GM23338 (cell line): ENCODE results near the gene ERC2.

Source experiments
- CTCF ChIP-seq, 2 experiments: fragments of 200-600 bp in 1 of 2; sonication (generic) in 1 of 2; conservative IDR thresholded peaks; 2 replicates each; pipeline versions ENCODE4 v1.5.1 to v1.6.1; 2016 to 2017; ENCODE audit warnings: antibody characterized with exemption in 2 of 2, low read depth in 2 of 2, mild to moderate bottlenecking in 2 of 2, moderate library complexity in 1 of 2
- EZH2 ChIP-seq: fragments of 200-600 bp; sonication (generic); IDR thresholded peaks from one replicate; pipeline ENCODE4 v1.8.0; 2017; ENCODE audit warnings: antibody characterized with exemption, mild to moderate bottlenecking, low read depth; ENCODE audit not compliant: unreplicated experiment
- JUNB ChIP-seq: IDR thresholded peaks from one replicate; pipeline ENCODE4 v1.6.1; 2016; ENCODE audit warnings: antibody characterized with exemption; ENCODE audit not compliant: unreplicated experiment
- REST ChIP-seq: IDR thresholded peaks from one replicate; pipeline ENCODE4 v1.6.1; 2018; ENCODE audit warnings: antibody characterized with exemption; ENCODE audit not compliant: unreplicated experiment
- ZNF114 ChIP-seq: fragments of 250-450 bp; sonication (Bioruptor Pico); IDR thresholded peaks from 2 replicates; pipeline ENCODE4 v1.5.0; 2020; ENCODE audit warnings: mild to moderate bottlenecking, moderate library complexity
- TF ChIP-seq, protein P1 (sequence below): fragments of 250-450 bp; sonication (Bioruptor Pico); IDR thresholded peaks from 2 replicates; pipeline ENCODE4 v1.5.0; 2020; ENCODE audit warnings: mild to moderate bottlenecking, moderate library complexity
- TF ChIP-seq, protein P2 (sequence below): IDR thresholded peaks from 2 replicates; pipeline ENCODE4 v1.6.1; 2016; ENCODE audit warnings: antibody characterized with exemption

DNA sequence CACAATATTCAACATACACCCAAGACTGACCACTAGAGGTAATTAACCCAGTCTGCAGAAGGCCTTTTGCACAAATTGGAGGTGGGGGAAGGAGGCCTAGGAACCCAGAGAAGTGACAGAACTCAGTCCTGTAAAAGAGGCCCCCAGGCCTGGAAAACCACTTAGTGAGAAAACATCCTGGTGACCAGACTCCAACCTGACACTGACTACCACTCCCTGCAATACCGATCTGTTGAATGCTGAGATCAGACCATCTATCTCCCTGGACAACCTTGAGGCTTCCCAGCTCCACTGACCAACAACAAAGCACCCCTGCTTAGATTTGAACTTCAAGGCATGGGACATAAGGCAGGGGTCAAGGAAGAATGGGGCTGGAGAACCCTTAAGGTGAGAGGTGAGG, 719.2 kb downstream of the ERC2 start:
- TF ChIP-seq EZH2 = no peak
- no peak for TF ChIP-seq CTCF (conservative IDR thresholded peaks at IDR 0.05; ENCODE audit: low read depth in 2 of 2)
- TF ChIP-seq, protein P1, sequence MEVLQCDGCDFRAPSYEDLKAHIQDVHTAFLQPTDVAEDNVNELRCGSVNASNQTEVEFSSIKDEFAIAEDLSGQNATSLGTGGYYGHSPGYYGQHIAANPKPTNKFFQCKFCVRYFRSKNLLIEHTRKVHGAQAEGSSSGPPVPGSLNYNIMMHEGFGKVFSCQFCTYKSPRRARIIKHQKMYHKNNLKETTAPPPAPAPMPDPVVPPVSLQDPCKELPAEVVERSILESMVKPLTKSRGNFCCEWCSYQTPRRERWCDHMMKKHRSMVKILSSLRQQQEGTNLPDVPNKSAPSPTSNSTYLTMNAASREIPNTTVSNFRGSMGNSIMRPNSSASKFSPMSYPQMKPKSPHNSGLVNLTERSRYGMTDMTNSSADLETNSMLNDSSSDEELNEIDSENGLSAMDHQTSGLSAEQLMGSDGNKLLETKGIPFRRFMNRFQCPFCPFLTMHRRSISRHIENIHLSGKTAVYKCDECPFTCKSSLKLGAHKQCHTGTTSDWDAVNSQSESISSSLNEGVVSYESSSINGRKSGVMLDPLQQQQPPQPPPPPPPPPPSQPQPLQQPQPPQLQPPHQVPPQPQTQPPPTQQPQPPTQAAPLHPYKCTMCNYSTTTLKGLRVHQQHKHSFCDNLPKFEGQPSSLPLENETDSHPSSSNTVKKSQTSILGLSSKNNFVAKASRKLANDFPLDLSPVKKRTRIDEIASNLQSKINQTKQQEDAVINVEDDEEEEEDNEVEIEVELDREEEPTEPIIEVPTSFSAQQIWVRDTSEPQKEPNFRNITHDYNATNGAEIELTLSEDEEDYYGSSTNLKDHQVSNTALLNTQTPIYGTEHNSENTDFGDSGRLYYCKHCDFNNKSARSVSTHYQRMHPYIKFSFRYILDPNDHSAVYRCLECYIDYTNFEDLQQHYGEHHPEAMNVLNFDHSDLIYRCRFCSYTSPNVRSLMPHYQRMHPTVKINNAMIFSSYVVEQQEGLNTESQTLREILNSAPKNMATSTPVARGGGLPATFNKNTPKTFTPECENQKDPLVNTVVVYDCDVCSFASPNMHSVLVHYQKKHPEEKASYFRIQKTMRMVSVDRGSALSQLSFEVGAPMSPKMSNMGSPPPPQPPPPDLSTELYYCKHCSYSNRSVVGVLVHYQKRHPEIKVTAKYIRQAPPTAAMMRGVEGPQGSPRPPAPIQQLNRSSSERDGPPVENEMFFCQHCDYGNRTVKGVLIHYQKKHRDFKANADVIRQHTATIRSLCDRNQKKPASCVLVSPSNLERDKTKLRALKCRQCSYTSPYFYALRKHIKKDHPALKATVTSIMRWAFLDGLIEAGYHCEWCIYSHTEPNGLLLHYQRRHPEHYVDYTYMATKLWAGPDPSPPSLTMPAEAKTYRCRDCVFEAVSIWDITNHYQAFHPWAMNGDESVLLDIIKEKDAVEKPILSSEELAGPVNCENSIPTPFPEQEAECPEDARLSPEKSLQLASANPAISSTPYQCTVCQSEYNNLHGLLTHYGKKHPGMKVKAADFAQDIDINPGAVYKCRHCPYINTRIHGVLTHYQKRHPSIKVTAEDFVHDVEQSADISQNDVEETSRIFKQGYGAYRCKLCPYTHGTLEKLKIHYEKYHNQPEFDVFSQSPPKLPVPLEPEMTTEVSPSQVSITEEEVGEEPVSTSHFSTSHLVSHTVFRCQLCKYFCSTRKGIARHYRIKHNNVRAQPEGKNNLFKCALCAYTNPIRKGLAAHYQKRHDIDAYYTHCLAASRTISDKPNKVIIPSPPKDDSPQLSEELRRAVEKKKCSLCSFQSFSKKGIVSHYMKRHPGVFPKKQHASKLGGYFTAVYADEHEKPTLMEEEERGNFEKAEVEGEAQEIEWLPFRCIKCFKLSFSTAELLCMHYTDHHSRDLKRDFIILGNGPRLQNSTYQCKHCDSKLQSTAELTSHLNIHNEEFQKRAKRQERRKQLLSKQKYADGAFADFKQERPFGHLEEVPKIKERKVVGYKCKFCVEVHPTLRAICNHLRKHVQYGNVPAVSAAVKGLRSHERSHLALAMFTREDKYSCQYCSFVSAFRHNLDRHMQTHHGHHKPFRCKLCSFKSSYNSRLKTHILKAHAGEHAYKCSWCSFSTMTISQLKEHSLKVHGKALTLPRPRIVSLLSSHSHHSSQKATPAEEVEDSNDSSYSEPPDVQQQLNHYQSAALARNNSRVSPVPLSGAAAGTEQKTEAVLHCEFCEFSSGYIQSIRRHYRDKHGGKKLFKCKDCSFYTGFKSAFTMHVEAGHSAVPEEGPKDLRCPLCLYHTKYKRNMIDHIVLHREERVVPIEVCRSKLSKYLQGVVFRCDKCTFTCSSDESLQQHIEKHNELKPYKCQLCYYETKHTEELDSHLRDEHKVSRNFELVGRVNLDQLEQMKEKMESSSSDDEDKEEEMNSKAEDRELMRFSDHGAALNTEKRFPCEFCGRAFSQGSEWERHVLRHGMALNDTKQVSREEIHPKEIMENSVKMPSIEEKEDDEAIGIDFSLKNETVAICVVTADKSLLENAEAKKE (CRISPR knock-in tag) = no peak
- no peak for TF ChIP-seq REST
- TF ChIP-seq, protein P2, sequence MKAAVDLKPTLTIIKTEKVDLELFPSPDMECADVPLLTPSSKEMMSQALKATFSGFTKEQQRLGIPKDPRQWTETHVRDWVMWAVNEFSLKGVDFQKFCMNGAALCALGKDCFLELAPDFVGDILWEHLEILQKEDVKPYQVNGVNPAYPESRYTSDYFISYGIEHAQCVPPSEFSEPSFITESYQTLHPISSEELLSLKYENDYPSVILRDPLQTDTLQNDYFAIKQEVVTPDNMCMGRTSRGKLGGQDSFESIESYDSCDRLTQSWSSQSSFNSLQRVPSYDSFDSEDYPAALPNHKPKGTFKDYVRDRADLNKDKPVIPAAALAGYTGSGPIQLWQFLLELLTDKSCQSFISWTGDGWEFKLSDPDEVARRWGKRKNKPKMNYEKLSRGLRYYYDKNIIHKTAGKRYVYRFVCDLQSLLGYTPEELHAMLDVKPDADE = no peak
- no peak for TF ChIP-seq ZNF114
- no peak for TF ChIP-seq JUNB
